GM12878 (cell line): ENCODE results near the gene CDH5. TPM values are rescaled to one million over a fixed set of nuclear protein-coding genes. Genes with fewer than 3 reads are reported as not detected.

Experiments
- ATAC-seq: fragments of 200-7000 bp; cut with Tn5 transposase; 3 replicates; pipeline ENCODE4 v1.9.1; 2020; ENCODE audit warnings: mild to moderate bottlenecking, moderate library complexity
- BruUV-seq: library from RNA; stranded (reverse); fragments of 400-500 nt; replicated peaks from 2 replicates; lab custom pipeline; 2021; lab: Mats Ljungman, UMichigan
- CTCF ChIA-PET: fragments of 300-600 bp; sonication (Branson Sonifier 250); formaldehyde crosslinking; extraction: SDS; loops from one replicate; lab custom pipeline; 2021; ENCODE audit warnings: inconsistent platforms; lab: Yijun Ruan, JAX
- POLR2A ChIA-PET: fragments of 350-600 bp; formaldehyde crosslinking; extraction: SDS; loops from one replicate; lab custom pipeline; 2021; ENCODE audit warnings: inconsistent platforms; lab: Charles Lee
- RAD21 ChIA-PET: fragments of 300-600 bp; sonication (Branson Sonifier 250); formaldehyde crosslinking; loops from one replicate; lab custom pipeline; 2023; ENCODE audit warnings: antibody characterized with exemption; ENCODE audit not compliant: unreplicated experiment; lab: Charles Lee
- SMC1A ChIA-PET: fragments of 300-600 bp; sonication (Branson Sonifier 250); formaldehyde crosslinking; loops from one replicate; lab custom pipeline; 2023; ENCODE audit not compliant: unreplicated experiment, uncharacterized antibody; lab: Charles Lee
- DNase-seq: peaks from one replicate; pipeline ENCODE4 v3.0.0-alpha.2; 2011; ENCODE audit warnings: low read depth, low spot score
- FAIRE-seq: peaks from 3 replicates; lab custom pipeline; 2011; peaks lifted over from hg19 to GRCh38; lab: Jason Lieb, UNC
- H2AFZ ChIP-seq: 2 replicates; pipeline ENCODE4 v1.6.0; 2011; ENCODE audit warnings: low read depth, low read length, control low read depth; ENCODE audit not compliant: control insufficient read depth
- H3K27ac ChIP-seq: 2 replicates; pipeline ENCODE4 v1.5.1; 2011; ENCODE audit warnings: control low read depth; ENCODE audit not compliant: control insufficient read depth, insufficient read depth
- H3K27me3 ChIP-seq, 2 experiments: replicated peaks in 1 of 2; 2 replicates each; pipeline versions ENCODE4 v1.6.0 to v1.6.1; 2011; ENCODE audit warnings: low read length in 1 of 2; ENCODE audit not compliant: control insufficient read depth in 2 of 2, insufficient read depth in 2 of 2
- H3K36me3 ChIP-seq, 2 experiments: 2 replicates each; pipeline ENCODE4 v1.5.1; 2011; ENCODE audit warnings: low read length in 1 of 2; ENCODE audit not compliant: control insufficient read depth in 2 of 2, insufficient read depth in 2 of 2
- H3K4me1 ChIP-seq: 2 replicates; pipeline ENCODE4 v1.6.1; 2011; ENCODE audit warnings: mild to moderate bottlenecking, low read length, moderate library complexity, mixed read lengths; ENCODE audit not compliant: control insufficient read depth, insufficient read depth
- H3K4me2 ChIP-seq: 2 replicates; pipeline ENCODE4 v1.6.0; 2011; ENCODE audit warnings: control low read depth; ENCODE audit not compliant: control insufficient read depth, insufficient read depth
- H3K4me3 ChIP-seq: fragments of 200-600 bp; sonication (generic); 2 replicates; pipeline ENCODE4 v1.5.1; 2016
- H3K79me2 ChIP-seq: 2 replicates; pipeline ENCODE4 v1.6.0; 2011; ENCODE audit warnings: low read length; ENCODE audit not compliant: control insufficient read depth, insufficient read depth
- H3K9ac ChIP-seq: 2 replicates; pipeline ENCODE4 v1.8.0; 2011; ENCODE audit warnings: low read length, control low read depth, mixed read lengths; ENCODE audit not compliant: control insufficient read depth, insufficient read depth
- H3K9me3 ChIP-seq: replicated peaks from 3 replicates; pipeline ENCODE4 v1.5.1; 2011; ENCODE audit warnings: mild to moderate bottlenecking, low read length; ENCODE audit not compliant: control insufficient read depth, insufficient read depth
- H4K20me1 ChIP-seq: 2 replicates; pipeline ENCODE4 v1.6.0; 2011; ENCODE audit not compliant: control insufficient read depth, insufficient read depth
- BMI1 ChIP-seq: fragments of 450-650 bp; IDR thresholded peaks from 2 replicates; pipeline ENCODE4 v1.6.1; 2016; ENCODE audit warnings: mild to moderate bottlenecking, moderate library complexity, borderline replicate concordance
- BRCA1 ChIP-seq: IDR thresholded peaks from 2 replicates; pipeline ENCODE4 v1.6.1; 2011; ENCODE audit warnings: low read depth, low read length, improper control_type of control experiment
- CBFB ChIP-seq: IDR thresholded peaks from 2 replicates; pipeline ENCODE4 v1.6.1; 2016; ENCODE audit warnings: antibody characterized with exemption, low read depth
- EED ChIP-seq: sonication (generic); IDR thresholded peaks from 2 replicates; pipeline ENCODE4 v1.6.1; 2016; ENCODE audit warnings: antibody characterized with exemption, low read depth
- EZH2 ChIP-seq: IDR thresholded peaks from 2 replicates; pipeline ENCODE4 v1.6.1; 2012; ENCODE audit warnings: low read depth, mild to moderate bottlenecking, control low read depth, inconsistent platforms, low read length, borderline replicate concordance; ENCODE audit not compliant: control insufficient read depth
- FOXM1 ChIP-seq: IDR thresholded peaks from 2 replicates; pipeline ENCODE4 v1.6.1; 2012; ENCODE audit warnings: low read depth, mild to moderate bottlenecking, inconsistent platforms, low read length, moderate library complexity
- GABPA ChIP-seq: IDR thresholded peaks from 2 replicates; pipeline ENCODE4 v1.6.1; 2014; ENCODE audit warnings: antibody characterized with exemption, low read depth, mild to moderate bottlenecking, inconsistent platforms
- GATAD2B ChIP-seq: fragments of 450-650 bp; conservative IDR thresholded peaks from 2 replicates; pipeline ENCODE4 v1.6.1; 2017; ENCODE audit warnings: low read depth, mild to moderate bottlenecking, moderate library complexity
- MYC ChIP-seq: IDR thresholded peaks from 2 replicates; pipeline ENCODE4 v1.6.1; 2011; ENCODE audit warnings: mild to moderate bottlenecking, low read length, moderate library complexity, inconsistent platforms; ENCODE audit not compliant: insufficient read depth, insufficient replicate concordance, insufficient read length, severe bottlenecking
- PAX8 ChIP-seq: fragments of 450-650 bp; IDR thresholded peaks from 2 replicates; pipeline ENCODE4 v1.6.1; 2017; ENCODE audit warnings: mild to moderate bottlenecking, moderate library complexity
- POLR2AphosphoS2 ChIP-seq: IDR thresholded peaks from 2 replicates; pipeline ENCODE4 v1.6.1; 2011; ENCODE audit warnings: low read depth, mild to moderate bottlenecking, low read length, improper control_type of control experiment, moderate library complexity
- RCOR1 ChIP-seq: conservative IDR thresholded peaks from 2 replicates; pipeline ENCODE4 v1.6.1; 2012; ENCODE audit warnings: low read depth, low read length, improper control_type of control experiment
- SMAD5 ChIP-seq: IDR thresholded peaks from 2 replicates; pipeline ENCODE4 v1.6.1; 2016; ENCODE audit warnings: antibody characterized with exemption, low read depth
- ZBED1 ChIP-seq: IDR thresholded peaks from 2 replicates; pipeline ENCODE4 v1.6.1; 2016; ENCODE audit warnings: borderline replicate concordance
- ZBTB33 ChIP-seq: fragments of 450-650 bp; IDR thresholded peaks from 2 replicates; pipeline ENCODE4 v1.6.1; 2017; ENCODE audit warnings: mild to moderate bottlenecking
- ZNF687 ChIP-seq: fragments of 450-650 bp; IDR thresholded peaks from 2 replicates; pipeline ENCODE4 v1.6.1; 2017; ENCODE audit warnings: mild to moderate bottlenecking, moderate library complexity
- WGBS: methylation state at CpG from one replicate; pipeline ENCODE4 v1.1.6; 2016; ENCODE audit warnings: low lambda C conversion rate; ENCODE audit not compliant: insufficient replicate concordance, insufficient coverage; ENCODE audit errors: missing lambda C conversion rate; 5-methylcytosine and 5-hydroxymethylcytosine counted together
- in situ Hi-C: fragments of 300-500 bp; cut with MboI; formaldehyde crosslinking; loops from 9 replicates; pipeline ENCODE4 v1.14.3; 2018; ENCODE audit warnings: mixed read lengths
- intact Hi-C: fragments of 100-400 bp; cut with micrococcal nuclease; formaldehyde crosslinking; loops from one replicate; pipeline ENCODE4 v1.14.2; 2022; ENCODE audit not compliant: unreplicated experiment
- polyA plus RNA-seq, 11 experiments: library from polyadenylated mRNA; depleted of rRNA in 4 of 11; unstranded in 6 of 11; stranded (reverse) in 5 of 11; fragments of >200 nt; fragmentation: Nextera tagmentation in 4 of 11; fragmentation: Illumina TruSeq in 1 of 11; extraction: Ambion mirVana in 4 of 11; extraction: Trizol in 1 of 11; gene quantifications; 1 replicate in 1 of 11; 2 replicates in 10 of 11; pipeline versions ENCODE4 v1.2.1 to v1.2.3, GENCODE V29; 2011 to 2016; ENCODE audit warnings: inconsistent platforms in 2 of 11, missing spikeins in 2 of 11, low read depth in 1 of 11
- total RNA-seq, 4 experiments: library from RNA; depleted of rRNA in 3 of 4; stranded (reverse); fragments of >200 nt in 3 of 4; fragmentation: Illumina TruSeq in 1 of 4; extraction: Trizol in 1 of 4; gene quantifications; 2 replicates each; pipeline versions ENCODE4 v1.2.1 to v1.2.3, GENCODE V29; 2013 to 2021

The CDH5 gene
- total and polyA plus RNA-seq, 10 of the 15 experiments (the other 5 are each of a cell fraction or from before 2014, with no cell fraction given): not detected

- ChIA-PET RAD21 (interaction anchor here (0.6 kb wide), 1 partner anchor 375 kb away, joined by 3 read pairs; no protein-coding TSS in a partner anchor), POLR2A (no interaction called here), SMC1A (no interaction called here)
These were observed 31.4 kb downstream of the CDH5 start for GRCh38 chr16:66397736-66398433.

More at GRCh38 chr16:66397736-66398433, 31.4 kb downstream of the CDH5 start:
- H4K20me1 ChIP-seq: no peaks in the 10 kb centered on the region
- ATAC-seq: no peak
- H2AFZ ChIP-seq: no peak overlapping the region
- H3K27ac ChIP-seq: no peak overlapping the region
- WGBS: 6% methylated on average over 5 of the region's 5 CpGs
- no peak for FAIRE-seq
- H3K27me3 ChIP-seq: peaks cover 0 to 1% of the 10 kb centered on the region in 2 experiments; a peak in 3 of 4 replicates
- CTCF ChIA-PET: interaction anchor here (1.0 kb wide), 1 partner anchor 80 kb away, joined by 3 read pairs; no protein-coding TSS in a partner anchor
- no peak overlapping the region for H3K4me2 ChIP-seq
- no peak for TF ChIP-seq ZBTB33
- no peak for TF ChIP-seq BMI1
- no peak for TF ChIP-seq CBFB
- TF ChIP-seq EED: no peak
- TF ChIP-seq FOXM1: no peak
- no peak for TF ChIP-seq ZBED1
- no peak for TF ChIP-seq PAX8
- TF ChIP-seq SMAD5: no peak
- TF ChIP-seq GATAD2B: no peak
- TF ChIP-seq EZH2: no peak
- TF ChIP-seq ZNF687: no peak
- no peak for TF ChIP-seq BRCA1
- TF ChIP-seq GABPA: no peak
- TF ChIP-seq POLR2AphosphoS2: no peak
- TF ChIP-seq RCOR1: no peak
- TF ChIP-seq MYC: no peak
- no peak for DNase-seq
- H3K9me3 ChIP-seq: no peaks in the 10 kb centered on the region
- no TSS peak for BruUV-seq
- in situ Hi-C loops (no loop called here), intact Hi-C loops (no loop called here)
- no peaks in the 10 kb centered on the region for H3K79me2 ChIP-seq
- no peaks in the 10 kb centered on the region for H3K4me1 ChIP-seq
- no peak overlapping the region for H3K9ac ChIP-seq
- H3K36me3 ChIP-seq: no peaks in the 10 kb centered on the region
- H3K4me3 ChIP-seq: no peak overlapping the region
